Trophoblast cell (in vitro differentiated cells and primary cell): Measurements from ENCODE around the gene MMAB.

ENCODE experiments used
- DNase-seq, 2 donors: peaks; one replicate each; pipeline ENCODE4 v3.0.0-alpha.2; 2016
- H2AFZ ChIP-seq: 2 replicates; pipeline ENCODE4 v1.6.1; 2013; ENCODE audit warnings: low read length, moderate library complexity, mild to moderate bottlenecking; ENCODE audit not compliant: insufficient read depth, poor library complexity
- H2AK5ac ChIP-seq: 2 replicates; pipeline ENCODE4 v1.6.1; 2013; ENCODE audit warnings: mild to moderate bottlenecking, low read length
- H2BK120ac ChIP-seq: 2 replicates; pipeline ENCODE4 v1.6.1; 2013; ENCODE audit warnings: low read length, mild to moderate bottlenecking, moderate library complexity; ENCODE audit not compliant: insufficient read depth, poor library complexity
- H2BK12ac ChIP-seq: 2 replicates; pipeline ENCODE4 v1.6.1; 2013; ENCODE audit warnings: mild to moderate bottlenecking, low read length, moderate library complexity
- H2BK5ac ChIP-seq: 2 replicates; pipeline ENCODE4 v1.6.1; 2013; ENCODE audit warnings: low read length, low read depth, moderate library complexity, mild to moderate bottlenecking; ENCODE audit not compliant: poor library complexity
- H3K14ac ChIP-seq: 2 replicates; pipeline ENCODE4 v1.6.1; 2013; ENCODE audit warnings: mild to moderate bottlenecking, low read length
- H3K18ac ChIP-seq: 2 replicates; pipeline ENCODE4 v1.6.1; 2013; ENCODE audit warnings: mild to moderate bottlenecking, low read length
- H3K23ac ChIP-seq: 2 replicates; pipeline ENCODE4 v1.6.1; 2013; ENCODE audit warnings: low read length
- H3K27ac ChIP-seq: 2 replicates; pipeline ENCODE4 v1.5.1; 2013; ENCODE audit warnings: low read depth, mild to moderate bottlenecking, inconsistent platforms, low read length, moderate library complexity
- H3K27me3 ChIP-seq: 2 replicates; pipeline ENCODE4 v1.6.1; 2013; ENCODE audit warnings: inconsistent platforms, mild to moderate bottlenecking, low read length, moderate library complexity; ENCODE audit not compliant: insufficient read depth
- H3K36me3 ChIP-seq, 2 experiments: 1 replicate in 1 of 2; 2 replicates in 1 of 2; pipeline ENCODE4 v1.6.1; 2013; ENCODE audit warnings: low read length in 2 of 2, mild to moderate bottlenecking in 2 of 2, moderate library complexity in 1 of 2; ENCODE audit not compliant: insufficient read depth in 2 of 2, control insufficient read depth in 1 of 2
- H3K4ac ChIP-seq: 2 replicates; pipeline ENCODE4 v1.6.1; 2013; ENCODE audit warnings: low read depth, mild to moderate bottlenecking, low read length, moderate library complexity
- H3K4me1 ChIP-seq, 2 experiments: 1 replicate in 1 of 2; 2 replicates in 1 of 2; pipeline ENCODE4 v1.6.1; 2013; ENCODE audit warnings: low read length in 2 of 2, mild to moderate bottlenecking in 2 of 2, moderate library complexity in 1 of 2; ENCODE audit not compliant: insufficient read depth in 2 of 2, control insufficient read depth in 1 of 2
- H3K4me2 ChIP-seq: 2 replicates; pipeline ENCODE4 v1.6.1; 2013; ENCODE audit warnings: inconsistent platforms, mild to moderate bottlenecking, low read length, moderate library complexity
- H3K4me3 ChIP-seq: 2 replicates; pipeline ENCODE4 v1.5.1; 2013; ENCODE audit warnings: mild to moderate bottlenecking, low read depth, low read length, inconsistent platforms
- H3K79me1 ChIP-seq: one replicate; pipeline ENCODE4 v1.6.1; 2013; ENCODE audit warnings: low read length
- H3K79me2 ChIP-seq: 2 replicates; pipeline ENCODE4 v1.6.1; 2013; ENCODE audit warnings: low read length, mild to moderate bottlenecking; ENCODE audit not compliant: control insufficient read depth, insufficient read depth, poor library complexity
- H3K9ac ChIP-seq: 2 replicates; pipeline ENCODE4 v1.6.1; 2013; ENCODE audit warnings: mild to moderate bottlenecking, low read length
- H3K9me3 ChIP-seq: 2 replicates; pipeline ENCODE4 v1.6.1; 2013; ENCODE audit warnings: low read depth, mild to moderate bottlenecking, control low read depth, inconsistent platforms, low read length; ENCODE audit not compliant: insufficient read depth
- H4K12ac ChIP-seq: 2 replicates; pipeline ENCODE4 v1.6.1; 2013; ENCODE audit warnings: low read depth, mild to moderate bottlenecking, low read length, moderate library complexity
- H4K8ac ChIP-seq: 2 replicates; pipeline ENCODE4 v1.6.1; 2013; ENCODE audit warnings: low read depth, mild to moderate bottlenecking, low read length, moderate library complexity
- H4K91ac ChIP-seq: one replicate; pipeline ENCODE4 v1.6.1; 2013; ENCODE audit warnings: low read depth, mild to moderate bottlenecking, low read length, moderate library complexity
- WGBS: extraction: QIAGEN DNeasy Blood & Tissue Kit; methylation state at CpG from one replicate; pipeline ENCODE4 v1.1.7; 2013; ENCODE audit warnings: missing lambda C conversion rate; ENCODE audit not compliant: insufficient read length, insufficient coverage; ENCODE audit errors: extremely low coverage; 5-methylcytosine and 5-hydroxymethylcytosine counted together

Gene MMAB

DNA sequence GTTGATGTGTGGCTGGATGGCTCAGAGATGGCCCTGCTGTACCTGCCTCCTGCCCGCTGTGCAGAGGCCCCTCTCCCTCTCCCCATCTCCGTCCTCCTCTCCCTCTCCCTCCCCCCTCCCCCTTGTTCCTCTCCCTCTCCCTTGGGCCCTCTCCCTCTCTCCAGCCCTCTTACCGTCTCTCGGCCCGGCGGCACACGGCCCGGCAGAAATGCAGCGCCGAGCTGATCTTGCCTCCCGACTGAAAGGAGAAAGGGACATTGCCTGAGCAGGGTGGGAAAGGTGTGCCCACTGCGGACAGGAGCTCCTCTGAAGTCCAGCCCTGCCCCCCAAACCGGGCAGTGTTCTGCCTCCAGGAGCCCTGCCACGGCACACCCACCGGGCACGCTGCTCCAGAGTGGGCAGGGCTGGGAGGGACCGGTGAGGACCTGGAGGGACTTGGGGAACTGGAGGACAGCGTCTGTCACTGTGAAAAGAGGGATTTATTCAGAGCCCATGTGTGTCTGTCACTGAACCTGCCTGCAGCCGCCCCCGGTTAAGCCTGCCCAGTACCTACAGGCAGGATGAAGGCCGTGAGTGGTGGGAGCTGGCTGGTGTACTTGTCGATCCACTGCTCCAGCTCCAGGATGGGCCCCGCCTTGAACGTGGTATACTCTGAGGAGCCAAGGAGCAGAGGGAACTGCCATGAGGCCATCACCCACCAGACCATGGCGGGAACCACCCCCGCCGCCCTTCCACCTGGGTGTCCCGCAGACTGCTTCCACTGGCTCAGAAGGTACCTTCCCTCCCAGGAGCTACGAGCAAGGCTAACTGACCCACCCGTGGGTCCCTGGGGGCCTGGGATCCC is 12.2 kb downstream of the MMAB start:
- no peaks in the 10 kb centered on the region for H3K4me1 ChIP-seq
- no peak overlapping the region for H2BK120ac ChIP-seq
- H3K4me3 ChIP-seq: no peak overlapping the region
- H3K27me3 ChIP-seq: no peaks in the 10 kb centered on the region
- H4K12ac ChIP-seq: no peak overlapping the region
- no peak overlapping the region for H4K91ac ChIP-seq
- H3K18ac ChIP-seq: no peak overlapping the region
- no peak overlapping the region for H3K4me2 ChIP-seq
- no peaks in the 10 kb centered on the region for H3K79me1 ChIP-seq
- DNase-seq: no peak
- no CpG with 5 or more reads among the region's 30 CpGs for WGBS
- H2AFZ ChIP-seq: no peak overlapping the region
- H3K9ac ChIP-seq: no peak overlapping the region
- H3K23ac ChIP-seq: no peak overlapping the region
- no peak overlapping the region for H2BK5ac ChIP-seq
- H3K14ac ChIP-seq: no peak overlapping the region
- H3K79me2 ChIP-seq: no peaks in the 10 kb centered on the region
- no peak overlapping the region for H3K4ac ChIP-seq
- peaks cover 41 to 42% of the 10 kb centered on the region in 2 experiments for H3K36me3 ChIP-seq
- H2AK5ac ChIP-seq: no peak overlapping the region
- no peak overlapping the region for H4K8ac ChIP-seq
- H3K9me3 ChIP-seq: no peaks in the 10 kb centered on the region
- H2BK12ac ChIP-seq: no peak overlapping the region
- H3K27ac ChIP-seq: no peak overlapping the region

GRCh38 chr12:109559601-109560000 is 13.7 kb downstream of the MMAB start:
- H2BK5ac ChIP-seq: no peak overlapping the region

DNA sequence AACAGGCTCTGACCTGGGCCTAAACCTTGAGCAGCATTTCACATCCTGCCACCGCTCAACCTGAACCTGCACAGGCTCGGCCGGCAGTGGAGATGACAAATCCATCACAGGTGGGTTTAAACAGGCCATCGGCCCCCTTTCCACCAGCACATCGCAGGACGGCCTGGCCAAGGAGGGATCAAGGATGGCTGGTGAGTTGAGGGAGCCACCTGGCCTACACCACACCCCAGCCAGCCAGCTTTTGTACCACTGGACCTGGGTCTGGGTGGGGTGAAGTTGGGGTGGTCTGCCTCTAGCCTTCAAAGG is 14.2 kb downstream of the MMAB start:
- H2AFZ ChIP-seq: no peak overlapping the region
- no peak overlapping the region for H3K14ac ChIP-seq
- no peak overlapping the region for H3K18ac ChIP-seq
- H3K9ac ChIP-seq: no peak overlapping the region
- no peaks in the 10 kb centered on the region for H3K79me2 ChIP-seq
- H3K79me1 ChIP-seq: no peaks in the 10 kb centered on the region
- H3K4me1 ChIP-seq: peaks cover 0 to 2% of the 10 kb centered on the region in 2 experiments
- no peak overlapping the region for H3K23ac ChIP-seq
- H4K91ac ChIP-seq: no peak overlapping the region
- no peak overlapping the region for H2BK5ac ChIP-seq
- no peak overlapping the region for H4K8ac ChIP-seq
- peaks cover 28 to 32% of the 10 kb centered on the region in 2 experiments for H3K36me3 ChIP-seq
- H3K4ac ChIP-seq: no peak overlapping the region
- H4K12ac ChIP-seq: no peak overlapping the region
- H3K27me3 ChIP-seq: no peaks in the 10 kb centered on the region
- H3K4me2 ChIP-seq: no peak overlapping the region
- no peak overlapping the region for H2BK12ac ChIP-seq
- no peak overlapping the region for H2AK5ac ChIP-seq
- H2BK120ac ChIP-seq: no peak overlapping the region
- no peak overlapping the region for H3K27ac ChIP-seq
- WGBS: no CpG with 5 or more reads among the region's 6 CpGs
- no peak for DNase-seq
- H3K4me3 ChIP-seq: no peak overlapping the region
- H3K9me3 ChIP-seq: no peaks in the 10 kb centered on the region

More at GRCh38 chr12:109559601-109560000, 13.7 kb downstream of the MMAB start:
- no peak overlapping the region for H2AK5ac ChIP-seq
- peaks cover 30 to 34% of the 10 kb centered on the region in 2 experiments for H3K36me3 ChIP-seq
- no peak overlapping the region for H4K8ac ChIP-seq
- H3K9me3 ChIP-seq: no peaks in the 10 kb centered on the region
- no peak overlapping the region for H3K18ac ChIP-seq
- H3K79me2 ChIP-seq: no peaks in the 10 kb centered on the region
- no peak overlapping the region for H3K23ac ChIP-seq
- no peak overlapping the region for H4K91ac ChIP-seq
- no peak overlapping the region for H2BK12ac ChIP-seq
- DNase-seq: no peak
- no peak overlapping the region for H3K4me3 ChIP-seq
- no peaks in the 10 kb centered on the region for H3K79me1 ChIP-seq
- no CpG with 5 or more reads among the region's 10 CpGs for whole genome bisulfite sequencing
- H3K4me1 ChIP-seq: peaks cover 0 to 2% of the 10 kb centered on the region in 2 experiments
- H4K12ac ChIP-seq: no peak overlapping the region
- no peak overlapping the region for H3K4ac ChIP-seq
- H3K27me3 ChIP-seq: no peaks in the 10 kb centered on the region
- no peak overlapping the region for H2AFZ ChIP-seq
- H3K27ac ChIP-seq: no peak overlapping the region
- H3K4me2 ChIP-seq: no peak overlapping the region
- no peak overlapping the region for H3K14ac ChIP-seq
- no peak overlapping the region for H2BK120ac ChIP-seq
- H3K9ac ChIP-seq: no peak overlapping the region

DNA sequence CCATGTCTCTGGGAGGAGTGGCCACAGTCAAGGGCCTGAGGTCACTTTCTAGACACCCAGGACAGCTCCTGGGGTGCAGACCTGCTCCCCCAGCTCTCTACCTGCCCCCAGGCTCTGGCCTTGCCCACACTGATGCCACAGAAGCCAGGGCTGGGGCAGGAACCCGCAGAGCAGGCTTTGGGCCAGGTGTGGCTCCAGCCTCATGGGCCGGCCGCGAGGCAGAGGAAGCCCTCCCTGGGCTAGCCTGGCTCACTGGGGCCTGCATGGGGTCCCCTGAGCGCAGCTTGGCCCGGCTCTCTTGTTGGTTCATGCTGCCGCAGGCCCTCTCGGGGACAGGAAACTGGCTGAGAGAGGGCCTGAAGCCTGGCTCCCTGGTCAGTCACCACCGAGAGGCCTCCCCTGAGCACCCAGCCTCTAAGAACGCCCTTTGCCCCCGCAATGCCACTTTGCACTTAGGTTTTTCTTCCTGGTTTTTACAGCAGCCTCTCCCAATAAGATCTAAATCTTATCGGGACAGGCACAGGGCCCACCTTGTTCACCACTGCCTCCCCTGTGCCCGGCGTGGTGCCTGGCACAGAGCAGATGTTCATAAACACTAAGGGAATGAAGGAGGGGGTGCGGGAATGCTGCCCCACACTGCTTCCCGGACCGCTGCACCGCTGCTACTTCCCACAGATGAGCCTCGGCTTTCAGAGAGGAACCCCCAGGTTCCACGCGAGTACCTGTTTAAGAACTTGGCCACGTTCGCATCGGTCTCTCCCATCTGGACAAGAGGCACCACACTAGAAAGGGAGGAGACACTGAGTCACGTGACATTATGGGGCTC is 14.7 kb downstream of the MMAB start:
- Histone ChIP-seq H4K12ac (no peak overlapping the region), H3K36me3 (peaks cover 25 to 26% of the 10 kb centered on the region in 2 experiments), H3K4me2 (no peak overlapping the region), H3K79me2 (no peaks in the 10 kb centered on the region), H2BK120ac (no peak overlapping the region), H3K9ac (no peak overlapping the region), H3K27me3 (no peaks in the 10 kb centered on the region), H3K18ac (no peak overlapping the region), H3K4ac (no peak overlapping the region), H2AFZ (no peak overlapping the region), H3K79me1 (no peaks in the 10 kb centered on the region), H3K14ac (no peak overlapping the region), H2BK5ac (no peak overlapping the region), H3K4me1 (peaks cover 0 to 2% of the 10 kb centered on the region in 2 experiments), H2BK12ac (no peak overlapping the region), H3K27ac (no peak overlapping the region), H2AK5ac (no peak overlapping the region), H4K91ac (no peak overlapping the region), H3K23ac (no peak overlapping the region), H3K4me3 (no peak overlapping the region), H4K8ac (no peak overlapping the region), H3K9me3 (no peaks in the 10 kb centered on the region)
- DNase-seq: no peak
- no CpG with 5 or more reads among the region's 25 CpGs for WGBS
